HCT116 (cell line): ENCODE data around the gene FEM1B. TPM values are rescaled to one million over a fixed set of nuclear protein-coding genes. Genes with fewer than 3 reads are reported as not detected.

Experiments
- ATAC-seq: fragments of 200-7000 bp; cut with Tn5 transposase; 2 replicates; pipeline ENCODE4 v1.9.1; 2020; ENCODE audit warnings: mild to moderate bottlenecking, moderate library complexity
- BruUV-seq: library from RNA; stranded (reverse); fragments of 400-500 nt; replicated peaks from 2 replicates; lab custom pipeline; 2021; lab: Mats Ljungman, UMichigan
- CTCF ChIA-PET: fragments of 300-600 bp; sonication (Branson Sonifier 250); formaldehyde crosslinking; loops from one replicate; lab custom pipeline; 2021; ENCODE audit warnings: antibody characterized with exemption; lab: Charles Lee
- POLR2A ChIA-PET: fragments of 300-600, 350-600 bp; sonication (Branson Sonifier 250); formaldehyde crosslinking; loops from one replicate; lab custom pipeline; 2021; ENCODE audit warnings: antibody characterized with exemption; lab: Charles Lee
- RAD21 ChIA-PET, 2 experiments: fragments of 300-600 bp; sonication (Branson Sonifier 250); formaldehyde crosslinking; loops; one replicate each; lab custom pipeline; 2023; ENCODE audit warnings: low total read pairs in 2 of 2; ENCODE audit not compliant: uncharacterized antibody in 2 of 2, unreplicated experiment in 2 of 2, low non-redundant PET in 1 of 2; lab: Charles Lee
- DNase-seq: peaks from one replicate; pipeline ENCODE4 v3.0.0-alpha.2; 2010; ENCODE audit warnings: low read depth, low spot score
- H2AFZ ChIP-seq: fragments of 200-600 bp; shearing (Covaris generic), sonication (generic); 2 replicates; pipeline ENCODE4 v1.6.1; 2017; ENCODE audit warnings: low read depth, mixed run types, mixed read lengths, antibody characterized with exemption, low read length; ENCODE audit not compliant: poor library complexity, severe bottlenecking
- H3K27ac ChIP-seq: 2 replicates; pipeline ENCODE4 v1.5.1; 2012; ENCODE audit warnings: low read depth, low read length
- H3K27me3 ChIP-seq: fragments of 200-600 bp; sonication (generic); 2 replicates; pipeline ENCODE4 v1.6.1; 2016; ENCODE audit warnings: mixed run types, low read length, mixed read lengths; ENCODE audit not compliant: insufficient read depth
- H3K36me3 ChIP-seq, 2 experiments: fragments of 200-500 bp in 1 of 2; fragments of 200-600 bp in 1 of 2; sonication (Bioruptor generic) in 1 of 2; sonication (generic) in 1 of 2; 2 replicates each; pipeline versions ENCODE4 v1.5.1 to v1.6.1; 2014 to 2016; ENCODE audit warnings: low read length in 2 of 2, inconsistent platforms in 1 of 2, mixed read lengths in 1 of 2, mixed run types in 1 of 2; ENCODE audit not compliant: insufficient read depth in 2 of 2, control insufficient read depth in 1 of 2
- H3K4me1 ChIP-seq, 2 experiments: fragments of 200-600 bp in 1 of 2; sonication (generic) in 1 of 2; 2 replicates each; pipeline versions ENCODE4 v1.5.1 to v1.6.1; 2012 to 2017; ENCODE audit warnings: low read length in 2 of 2, inconsistent platforms in 1 of 2, mild to moderate bottlenecking in 1 of 2, mixed read lengths in 1 of 2, mixed run types in 1 of 2, moderate library complexity in 1 of 2; ENCODE audit not compliant: insufficient read depth in 2 of 2, control insufficient read depth in 1 of 2
- H3K4me2 ChIP-seq: fragments of 200-600 bp; sonication (generic); 2 replicates; pipeline ENCODE4 v1.6.1; 2017; ENCODE audit warnings: mixed run types, low read length, mixed read lengths
- H3K4me3 ChIP-seq, 2 experiments: fragments of 200-600 bp in 1 of 2; sonication (generic) in 1 of 2; replicated peaks in 1 of 2; 2 replicates each; pipeline ENCODE4 v1.5.1; 2011 to 2016; ENCODE audit warnings: low read length in 2 of 2, control low read depth in 1 of 2, low read depth in 1 of 2, mild to moderate bottlenecking in 1 of 2, mixed read lengths in 1 of 2, mixed run types in 1 of 2
- H3K79me2 ChIP-seq: fragments of 200-600 bp; sonication (generic); 2 replicates; pipeline ENCODE4 v1.6.1; 2017; ENCODE audit warnings: mild to moderate bottlenecking, mixed run types, low read length, moderate library complexity, mixed read lengths; ENCODE audit not compliant: insufficient read depth
- H3K9ac ChIP-seq: fragments of 200-600 bp; sonication (generic); 2 replicates; pipeline ENCODE4 v1.6.1; 2016; ENCODE audit warnings: low read length, mixed read lengths
- H3K9me2 ChIP-seq: fragments of 200-600 bp; sonication (generic), shearing (Covaris generic); 2 replicates; pipeline ENCODE4 v1.6.1; 2017; ENCODE audit warnings: mixed run types, mild to moderate bottlenecking, moderate library complexity; ENCODE audit not compliant: insufficient read depth
- H3K9me3 ChIP-seq, 2 experiments: fragments of 200-500 bp in 1 of 2; fragments of 200-600 bp in 1 of 2; sonication (Bioruptor generic) in 1 of 2; sonication (generic) in 1 of 2; 2 replicates each; pipeline ENCODE4 v1.6.1; 2014 to 2017; ENCODE audit warnings: low read length in 2 of 2, mixed read lengths in 2 of 2, inconsistent platforms in 1 of 2, low read depth in 1 of 2, mild to moderate bottlenecking in 1 of 2, mixed run types in 1 of 2, moderate library complexity in 1 of 2; ENCODE audit not compliant: control insufficient read depth in 1 of 2, insufficient read depth in 1 of 2
- H4K20me1 ChIP-seq: fragments of 200-600 bp; sonication (generic), shearing (Covaris generic); 2 replicates; pipeline ENCODE4 v1.6.1; 2017; ENCODE audit warnings: mixed run types, mild to moderate bottlenecking, moderate library complexity; ENCODE audit not compliant: insufficient read depth
- CEBPB ChIP-seq: IDR thresholded peaks from 2 replicates; pipeline ENCODE4 v1.6.1; 2012; ENCODE audit warnings: low read depth
- MAX ChIP-seq: IDR thresholded peaks from 2 replicates; pipeline ENCODE4 v1.6.1; 2012
- POLR2A ChIP-seq: IDR thresholded peaks from 2 replicates; pipeline ENCODE4 v1.7.0; 2011; ENCODE audit warnings: borderline replicate concordance; ENCODE audit not compliant: insufficient read depth, insufficient read length; ENCODE audit errors: extremely low read depth
- POLR2AphosphoS5 ChIP-seq: IDR thresholded peaks from 2 replicates; pipeline ENCODE4 v1.6.1; 2011; ENCODE audit warnings: mild to moderate bottlenecking, low read depth, low read length, moderate library complexity
- SIN3A ChIP-seq: IDR thresholded peaks from 2 replicates; pipeline ENCODE4 v1.6.1; 2012; ENCODE audit warnings: low read depth
- YY1 ChIP-seq: IDR thresholded peaks from 2 replicates; pipeline ENCODE4 v1.6.1; 2011; ENCODE audit warnings: low read length, low read depth, moderate library complexity, mild to moderate bottlenecking; ENCODE audit not compliant: insufficient replicate concordance; ENCODE audit errors: extremely low read depth
- ZBTB33 ChIP-seq: IDR thresholded peaks from 2 replicates; pipeline ENCODE4 v1.6.1; 2011; ENCODE audit warnings: mild to moderate bottlenecking, low read length, moderate library complexity; ENCODE audit not compliant: insufficient replicate concordance; ENCODE audit errors: extremely low read depth
- ZFX ChIP-seq: fragments of 450-650 bp; IDR thresholded peaks from 2 replicates; pipeline ENCODE4 v1.6.1; 2017
- ZNF274 ChIP-seq: fragments of 200-500 bp; sonication (Bioruptor generic); IDR thresholded peaks from 2 replicates; pipeline ENCODE4 v1.6.1; 2014; ENCODE audit warnings: mild to moderate bottlenecking, low read depth, low read length, inconsistent platforms
- intact Hi-C: fragments of 100-400 bp; cut with micrococcal nuclease; formaldehyde crosslinking; loops from 2 replicates; pipeline ENCODE4 v1.10.0; 2022
- total RNA-seq: library from RNA; stranded (reverse); gene quantifications from one replicate; pipeline ENCODE4 v1.2.1, GENCODE V29; 2021; ENCODE audit not compliant: unreplicated experiment

FEM1B gene
- total RNA-seq, 1 experiment from 2014 or later, result 39.7 TPM

GRCh38 chr15:68228971-68229385, 48.6 kb upstream of the FEM1B start:
- no TSS peak for BruUV-seq
- intact Hi-C loops, result no loop called here
- H3K27me3 ChIP-seq, result no peaks in the 10 kb centered on the region
- no peaks in the 10 kb centered on the region; the same call in 1 of the 2 replicates for H4K20me1 ChIP-seq
- TF ChIP-seq CEBPB (no peak), POLR2A (no peak), SIN3A (no peak), ZBTB33 (no peak), ZNF274 (no peak)
- peak overlapping the region; percentile 98 for H3K4me2 ChIP-seq
- H3K4me1 ChIP-seq, result peaks cover 10 to 27% of the 10 kb centered on the region in 2 experiments; a peak in 3 of 4 replicates
- H3K9ac ChIP-seq, result peak overlapping the region; percentile 90
- peak overlapping the region; percentile 88 for H3K27ac ChIP-seq
- no peaks in the 10 kb centered on the region for H3K9me3 ChIP-seq
- H2AFZ ChIP-seq, result no peak overlapping the region
- CTCF ChIA-PET, result no interaction called here
- H3K9me2 ChIP-seq, result no peaks in the 10 kb centered on the region
- RAD21 ChIA-PET, result no interaction called here
- no peak for DNase-seq
- H3K4me3 ChIP-seq, result peak overlapping the region; percentile 85 to 94
- peak; percentile 23; the same call in 1 of the 2 replicates for ATAC-seq
- POLR2A ChIA-PET, result no interaction called here
- H3K79me2 ChIP-seq, result peaks cover 54% of the 10 kb centered on the region
- H3K36me3 ChIP-seq, result peaks cover 0 to 5% of the 10 kb centered on the region in 2 experiments; a peak in 1 of 4 replicates

- Histone ChIP-seq H3K36me3 (peaks cover 0 to 4% of the 10 kb centered on the region in 2 experiments; a peak in 1 of 4 replicates), H3K27ac (peak within 1 kb of the TSS; percentile 88), H3K79me2 (peaks cover 48% of the 10 kb centered on the region), H3K9me3 (no peaks in the 10 kb centered on the region), H2AFZ (peak within 1 kb of the TSS; percentile 78), H4K20me1 (no peaks in the 10 kb centered on the region; the same call in 1 of the 2 replicates), H3K9me2 (no peaks in the 10 kb centered on the region), H3K9ac (peak within 1 kb of the TSS; percentile 90), H3K4me3 (peak within 1 kb of the TSS; percentile 85 to 94), H3K27me3 (no peaks in the 10 kb centered on the region), H3K4me1 (peaks cover 10 to 27% of the 10 kb centered on the region in 2 experiments; a peak in 3 of 4 replicates), H3K4me2 (peak within 1 kb of the TSS; percentile 98)
- intact Hi-C loops, result no loop called here
- POLR2A ChIA-PET, result no interaction called here
- peak; percentile 90 for ATAC-seq
- RAD21 ChIA-PET, result no interaction called here
- no TSS peak for BruUV-seq
- TF ChIP-seq MAX, result peak; percentile 96
- TF ChIP-seq YY1, result no peak
- TF ChIP-seq SIN3A, result no peak; the same call in 1 of the 2 replicates
- peak; percentile 74 for TF ChIP-seq POLR2AphosphoS5
- peak; percentile 88 for TF ChIP-seq ZFX
- CTCF ChIA-PET, result interaction anchor here (1.4 kb wide), 1 partner anchor 23 kb away, joined by 6 read pairs; no protein-coding TSS in a partner anchor
- DNase-seq, result peak; percentile 34
Observed at GRCh38 chr15:68229386-68230156, 48.0 kb upstream of the FEM1B start, which contains the start of gene CLN6. Gene CLN6, minus strand, starts transcription at chr15:68229728. Its CDS starts 144 bp downstream, at chr15:68229584.
